Stimulated activated CD4-positive, alpha-beta T cell treated with anti-CD3 and anti-CD28 coated beads, TNF-alpha, amount 100 ng/mL, for 48 hours (primary cell): ENCODE data around the gene PLPP7.
A peak's percentile ranks its signal among the peaks of the same experiment; 100 is the strongest.

Source experiments
- DNase-seq, 3 donors: peaks; one replicate each; pipeline ENCODE4 v3.0.0-alpha.2; 2020; ENCODE audit warnings: low read depth in 3 of 3

PLPP7 gene

DNA sequence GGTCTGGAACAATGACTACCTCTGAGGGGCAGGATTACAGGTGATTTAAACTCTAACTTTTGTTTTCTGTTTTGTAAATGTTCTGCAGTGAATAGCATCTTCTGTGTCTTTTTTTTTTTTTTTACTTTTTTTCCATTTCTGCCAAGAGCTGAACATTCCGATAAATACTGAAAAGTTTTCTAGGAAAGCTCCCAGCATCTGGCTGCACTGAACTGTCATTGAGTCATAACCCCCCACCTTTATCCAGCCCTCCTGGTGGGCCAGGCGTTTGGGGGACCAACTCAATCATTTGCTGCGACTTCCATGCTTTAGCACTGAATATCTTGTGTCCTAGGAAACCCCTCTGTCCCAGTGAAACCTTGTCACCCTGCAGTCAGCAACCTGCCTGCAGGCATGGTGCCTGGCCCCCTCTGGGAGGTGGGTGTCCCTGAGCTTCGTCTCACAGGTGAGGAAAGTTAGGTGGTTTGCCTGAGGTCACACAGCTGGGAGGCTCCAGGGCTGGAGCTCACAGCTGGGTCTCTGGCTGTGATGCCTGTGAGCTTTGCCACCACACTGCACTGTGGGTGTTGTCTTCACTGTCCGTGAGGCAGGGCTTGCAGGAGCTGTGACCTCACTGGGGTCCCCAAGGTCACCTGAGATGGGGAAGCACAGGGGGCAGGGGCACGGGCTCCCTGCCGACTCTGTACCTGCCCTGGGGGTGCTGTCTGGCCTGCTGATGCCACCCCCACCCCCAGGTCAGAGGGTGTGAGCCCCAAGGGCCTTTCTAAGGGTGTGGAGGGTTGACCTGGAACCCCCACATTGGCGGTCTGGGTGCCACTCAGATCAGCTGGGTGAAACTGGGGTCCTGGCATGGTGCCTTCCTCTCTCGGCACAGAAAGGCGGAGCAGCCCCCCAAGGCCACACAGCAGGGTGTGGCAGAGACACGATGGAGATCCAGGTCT, 14.1 kb downstream of the PLPP7 start:
- DNase-seq, result no peak

DNA sequence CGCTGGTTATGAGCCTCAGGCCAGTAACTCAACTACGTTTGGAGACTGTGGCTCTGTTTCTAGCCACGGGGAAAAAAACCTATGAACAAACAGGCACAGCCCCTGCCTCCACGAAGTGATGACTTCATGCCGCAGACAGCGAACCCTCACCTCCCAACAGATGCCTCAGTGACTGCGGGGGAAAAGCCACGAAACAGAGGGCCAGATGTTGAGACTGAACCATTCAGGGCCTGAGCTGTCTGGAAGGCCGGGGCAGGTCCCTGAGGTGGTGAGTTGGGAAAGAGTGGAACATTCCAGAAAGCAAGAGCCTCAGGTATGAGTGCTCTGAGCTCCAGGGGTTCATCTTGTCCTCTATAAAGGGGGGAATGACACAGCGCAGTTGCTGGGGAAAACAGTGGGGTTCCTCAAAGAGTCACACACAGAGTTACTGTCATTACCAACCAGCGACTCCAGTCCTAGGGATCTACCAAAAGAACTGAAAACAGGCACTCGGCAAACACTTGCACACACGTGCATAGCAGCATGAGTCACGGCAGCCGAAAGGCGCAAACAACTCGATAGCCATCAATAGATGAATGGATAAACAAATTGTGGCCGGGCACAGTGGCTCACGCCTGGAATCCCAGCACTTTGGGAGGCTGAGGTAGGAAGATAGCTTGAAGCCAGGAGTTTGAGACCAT, 15.3 kb downstream of the PLPP7 start:
- no peak for DNase-seq

DNA sequence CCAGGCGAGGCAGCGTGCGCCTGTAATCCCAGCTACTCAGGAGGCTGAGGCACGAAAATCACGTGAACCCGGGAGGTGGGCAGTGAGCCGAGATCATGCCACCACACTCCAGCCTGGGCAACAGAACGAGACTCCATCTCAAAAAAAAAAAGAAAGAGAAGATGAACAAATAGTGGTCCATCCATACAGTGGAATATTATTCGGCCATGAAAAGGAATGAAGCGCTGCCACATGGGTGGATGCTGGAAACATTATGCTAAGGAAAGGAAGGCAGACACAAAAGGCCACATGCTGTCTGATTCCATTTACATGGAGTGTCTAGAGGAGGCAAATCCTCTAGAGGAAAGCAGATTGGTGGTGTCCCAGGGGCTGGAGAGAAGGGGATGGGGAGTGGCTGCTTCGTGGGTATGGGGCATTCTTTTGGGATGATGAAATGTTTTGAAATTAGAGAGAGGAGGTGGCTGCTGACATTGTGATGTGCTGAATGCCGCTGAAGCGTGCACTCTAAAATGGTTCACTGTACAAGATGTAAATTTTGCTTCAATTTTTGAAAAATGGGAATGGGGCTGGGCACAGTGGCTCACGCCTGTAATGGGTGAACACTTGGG, 17.0 kb downstream of the PLPP7 start:
- no peak for DNase-seq

DNA sequence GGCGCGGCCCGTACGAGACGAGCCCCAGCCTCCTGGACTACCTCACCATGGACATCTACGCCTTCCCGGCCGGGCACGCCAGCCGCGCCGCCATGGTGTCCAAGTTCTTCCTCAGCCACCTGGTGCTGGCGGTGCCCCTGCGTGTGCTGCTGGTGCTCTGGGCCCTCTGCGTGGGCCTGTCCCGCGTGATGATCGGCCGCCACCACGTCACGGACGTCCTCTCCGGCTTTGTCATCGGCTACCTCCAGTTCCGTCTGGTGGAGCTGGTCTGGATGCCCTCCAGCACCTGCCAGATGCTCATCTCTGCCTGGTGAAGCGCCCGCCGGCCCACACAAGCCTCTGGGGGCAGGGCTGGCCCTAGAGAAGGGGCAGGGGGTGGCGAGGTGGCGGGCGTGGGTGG, 18.5 kb downstream of the PLPP7 start:
- DNase-seq, result no peak

DNA sequence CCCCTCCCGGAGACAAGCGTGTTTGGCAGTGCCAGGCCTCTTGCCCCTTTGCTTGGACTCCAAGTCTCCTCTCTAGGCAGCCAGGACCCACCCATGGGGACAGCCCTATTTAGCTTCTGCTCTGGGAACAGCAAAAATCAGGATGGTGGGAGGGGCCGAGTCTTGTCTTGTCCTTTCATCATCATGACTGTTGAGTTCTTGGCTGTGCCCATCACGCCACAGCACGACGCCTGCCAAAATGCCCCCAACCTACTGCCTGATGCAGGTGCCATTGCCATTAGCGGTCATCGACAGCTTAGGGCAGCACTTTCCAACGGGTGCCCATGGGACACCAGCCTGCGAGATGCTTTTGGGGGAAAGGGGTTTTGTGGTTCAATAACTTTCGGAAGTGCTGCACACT, 18.9 kb downstream of the PLPP7 start:
- no peak for DNase-seq

DNA sequence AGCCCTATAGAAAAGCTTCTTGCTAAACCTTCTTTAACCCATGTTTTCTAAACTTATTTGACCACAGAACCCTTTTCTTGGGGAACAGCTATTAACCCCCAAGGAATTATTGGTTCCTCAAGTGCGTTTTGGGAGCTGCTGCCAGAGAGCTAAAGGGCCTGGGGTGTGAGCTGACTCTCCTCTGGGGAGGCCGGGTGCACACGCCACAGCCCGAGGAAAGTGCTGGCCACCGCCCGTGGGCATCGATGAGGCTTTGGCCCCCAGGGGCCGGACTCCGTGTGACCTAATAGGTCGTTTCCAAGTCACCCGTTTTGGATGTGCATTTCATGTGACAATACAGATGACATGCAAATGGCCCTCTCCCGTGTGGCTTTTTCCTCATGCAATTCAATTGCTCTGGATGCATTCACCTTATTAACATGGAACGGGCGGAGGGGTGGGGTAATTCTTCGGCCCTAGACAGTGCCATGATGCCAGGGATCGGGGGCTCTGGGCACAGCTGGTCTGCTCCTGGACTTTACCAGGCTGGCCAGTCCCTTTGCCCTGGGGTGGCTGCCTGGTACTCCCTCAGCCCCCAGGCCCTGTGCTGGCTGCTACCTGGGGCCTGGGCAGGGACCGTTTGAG, 19.5 kb downstream of the PLPP7 start:
- no peak for DNase-seq

DNA sequence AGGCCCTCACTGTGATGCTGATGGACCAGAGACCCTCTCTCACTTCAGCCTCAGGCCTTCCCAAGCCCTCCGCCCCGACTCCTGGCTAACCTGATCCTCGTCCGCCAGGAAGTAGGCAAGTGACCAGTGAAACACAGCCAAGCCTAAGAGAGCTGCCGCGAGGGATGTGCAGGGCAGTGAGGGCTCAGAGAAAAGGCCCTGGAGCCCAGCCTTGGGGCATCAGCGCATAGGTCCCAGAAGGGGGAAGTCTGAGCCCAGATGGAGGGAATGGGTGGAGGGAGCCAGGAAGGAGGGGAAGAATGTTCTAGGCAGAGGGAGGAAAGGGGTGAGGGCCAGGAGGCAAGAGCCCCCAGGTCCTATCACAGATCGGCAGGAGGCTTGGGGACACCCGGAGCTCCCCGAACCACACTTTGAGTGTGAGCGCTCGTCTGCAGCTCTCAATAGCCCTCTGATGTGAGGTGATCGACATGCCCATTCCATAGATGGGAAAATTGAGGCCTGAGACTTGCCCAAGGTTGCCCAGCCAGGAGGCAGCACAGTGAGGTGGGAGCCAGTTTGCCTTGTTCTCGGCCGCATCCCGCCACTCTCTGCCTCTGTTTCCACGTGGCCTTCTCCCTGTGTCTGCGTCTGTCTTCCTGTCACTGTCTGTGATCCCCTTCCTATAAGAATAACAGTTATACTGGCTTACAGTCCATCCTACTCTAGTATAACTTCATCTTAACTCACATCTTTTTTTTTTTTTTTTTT, 20.2 kb downstream of the PLPP7 start:
- DNase-seq, result no peak

DNA sequence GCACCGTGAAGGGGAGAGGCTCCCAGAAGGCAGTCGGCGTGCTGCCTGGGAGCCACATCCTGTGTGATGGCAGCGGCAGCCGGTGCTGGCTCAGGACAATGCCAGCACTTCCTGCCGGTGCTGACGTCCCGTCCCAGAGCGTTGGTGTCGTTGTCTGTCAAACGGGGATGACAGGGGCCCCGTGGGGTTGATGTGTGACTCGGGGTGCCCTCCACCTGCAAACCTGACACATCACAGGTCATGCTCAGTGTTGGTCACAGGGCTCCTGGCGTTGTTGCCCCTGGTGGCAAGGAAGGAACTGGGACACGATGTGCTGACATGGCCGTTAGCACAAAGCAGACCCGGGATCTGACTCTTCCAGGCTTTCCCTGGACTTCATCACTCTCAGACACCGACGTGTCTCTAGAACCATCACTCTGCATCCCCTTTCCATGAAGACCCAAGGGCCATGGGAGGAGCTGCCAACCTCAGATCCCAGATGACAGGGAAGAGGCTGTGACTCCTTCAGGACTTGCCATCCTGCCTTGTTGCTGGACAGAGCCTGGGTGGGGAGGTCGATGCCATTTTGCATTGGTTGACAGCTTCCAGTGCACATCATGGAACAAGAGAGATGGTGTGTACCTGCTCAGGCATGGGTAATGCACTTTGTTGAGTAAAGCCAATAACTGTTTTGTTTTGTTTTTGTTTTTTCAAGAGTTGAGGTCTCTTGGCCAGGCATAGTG, 21.5 kb downstream of the PLPP7 start:
- peak; percentile 26 to 62 (median 34) for DNase-seq

DNA sequence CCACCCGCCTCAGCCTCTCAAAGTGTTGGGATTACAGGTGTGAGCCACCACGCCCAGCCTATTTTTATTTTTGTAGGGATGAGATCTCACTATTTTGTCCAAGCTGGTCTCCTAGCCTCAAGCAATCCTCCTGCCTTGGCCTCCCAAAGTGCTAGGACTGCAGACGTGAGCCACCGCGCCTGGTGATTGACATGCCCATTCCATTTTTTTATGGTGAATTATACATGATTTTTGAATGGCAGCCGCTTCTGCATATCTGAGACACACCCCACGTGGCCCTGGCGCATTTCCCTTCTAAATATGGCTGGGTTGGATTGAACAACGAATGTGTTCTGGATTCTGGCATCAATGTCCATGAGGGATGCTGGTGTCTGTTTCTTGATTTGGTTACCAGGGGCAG, 22.7 kb downstream of the PLPP7 start:
- DNase-seq, result no peak

DNA sequence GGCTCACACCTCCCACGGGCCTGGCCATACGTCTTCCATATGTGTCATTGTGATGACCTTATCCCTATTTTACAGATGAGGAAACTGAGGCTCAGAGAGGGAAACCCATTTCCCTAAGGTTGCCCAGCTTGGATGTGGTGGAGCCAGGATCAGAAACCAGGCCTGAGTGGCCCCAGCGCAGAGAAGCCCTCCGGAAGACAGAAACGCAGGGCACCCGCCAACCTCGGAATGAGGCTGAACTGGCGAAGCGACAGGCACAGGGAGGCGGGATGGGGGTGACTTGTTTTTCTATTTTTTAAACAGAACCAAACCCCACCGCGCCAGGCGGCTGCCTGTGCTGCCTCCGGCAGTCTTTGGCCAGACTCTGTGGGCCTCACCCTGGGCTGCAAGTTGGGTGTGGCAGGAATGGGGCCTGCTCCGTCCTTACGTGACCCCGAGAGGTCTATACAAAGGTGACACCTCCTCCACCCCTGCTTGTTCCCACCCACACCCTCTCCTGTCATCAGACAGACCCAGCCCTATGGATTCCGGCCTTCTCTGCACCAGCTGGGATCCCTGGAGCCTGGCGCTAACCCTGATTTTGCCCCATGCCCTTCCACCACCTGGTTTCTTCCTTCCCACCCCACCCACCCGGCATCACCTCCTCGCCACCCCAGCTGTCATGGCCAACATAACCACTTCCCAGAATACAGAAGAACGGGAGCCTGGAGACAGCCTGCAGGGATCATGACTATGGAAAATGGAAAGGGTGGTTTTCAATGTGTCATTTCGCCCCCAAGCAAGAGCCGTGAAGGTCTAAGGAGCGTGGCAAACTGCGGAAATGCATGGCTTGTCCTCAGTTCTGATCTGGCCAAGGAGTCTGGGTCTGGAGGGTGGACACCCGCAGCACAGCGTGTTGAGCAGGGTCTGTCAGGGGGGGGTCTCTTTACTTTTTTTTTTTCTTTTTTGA, 23.6 kb downstream of the PLPP7 start:
- DNase-seq, result no peak

DNA sequence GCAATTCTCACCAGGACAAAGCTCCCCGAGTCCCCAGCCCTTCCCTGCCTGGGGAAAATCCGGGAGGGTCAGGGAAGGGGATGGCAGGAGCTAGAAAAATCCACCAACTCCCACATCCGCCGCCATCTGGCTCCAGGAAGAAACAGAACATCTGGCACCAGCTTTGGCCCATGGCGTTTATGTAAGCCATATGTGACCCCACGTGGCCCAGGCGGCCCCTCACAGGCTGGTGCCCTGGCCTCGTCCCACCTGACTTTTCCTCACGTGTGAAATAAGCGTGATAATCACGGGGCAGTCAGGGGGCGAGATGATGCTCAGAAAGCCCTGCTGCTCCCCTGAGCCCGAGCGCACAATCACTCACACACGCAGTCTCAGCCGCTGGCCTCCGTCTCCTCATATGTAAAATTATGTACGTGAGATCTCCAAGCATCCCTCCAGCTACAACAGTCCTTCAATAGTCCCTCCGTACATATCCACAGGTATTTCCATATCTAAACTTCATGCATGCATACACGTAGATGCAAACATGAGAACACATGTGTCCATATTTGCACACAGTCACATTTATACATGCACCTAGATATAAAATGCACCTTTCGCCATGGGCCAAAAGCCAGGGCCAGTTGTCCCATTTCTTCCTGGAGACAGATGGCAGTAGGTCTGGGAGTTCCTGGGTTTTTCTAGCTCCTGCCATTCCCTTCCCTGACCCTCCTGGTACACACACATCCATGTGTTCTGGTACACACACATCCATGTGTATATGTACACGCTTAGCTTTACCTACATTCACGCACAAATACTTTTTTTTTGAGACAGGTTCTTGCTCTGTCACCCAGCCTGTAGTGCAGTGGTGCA, 28.9 kb downstream of the PLPP7 start:
- no peak for DNase-seq

DNA sequence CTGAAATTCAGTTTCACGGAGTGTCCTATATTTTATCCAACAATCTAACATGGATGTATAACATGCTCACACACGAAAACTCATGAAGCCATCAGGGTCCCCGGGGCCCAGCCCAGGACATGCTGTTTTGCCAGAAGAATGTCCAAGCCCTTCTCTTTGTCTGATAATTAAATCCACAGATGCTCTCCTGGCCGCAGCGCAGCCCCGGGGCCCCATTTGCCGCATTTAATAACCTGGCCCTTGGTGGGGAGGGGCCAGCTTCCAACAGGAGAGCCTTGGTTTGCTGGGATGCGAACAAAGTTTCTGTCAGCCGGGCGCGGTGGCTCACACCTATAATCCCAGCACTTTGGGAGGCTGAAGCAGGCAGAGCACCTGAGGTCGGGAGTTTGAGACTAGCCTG, 30.0 kb downstream of the PLPP7 start:
- DNase-seq, result no peak

DNA sequence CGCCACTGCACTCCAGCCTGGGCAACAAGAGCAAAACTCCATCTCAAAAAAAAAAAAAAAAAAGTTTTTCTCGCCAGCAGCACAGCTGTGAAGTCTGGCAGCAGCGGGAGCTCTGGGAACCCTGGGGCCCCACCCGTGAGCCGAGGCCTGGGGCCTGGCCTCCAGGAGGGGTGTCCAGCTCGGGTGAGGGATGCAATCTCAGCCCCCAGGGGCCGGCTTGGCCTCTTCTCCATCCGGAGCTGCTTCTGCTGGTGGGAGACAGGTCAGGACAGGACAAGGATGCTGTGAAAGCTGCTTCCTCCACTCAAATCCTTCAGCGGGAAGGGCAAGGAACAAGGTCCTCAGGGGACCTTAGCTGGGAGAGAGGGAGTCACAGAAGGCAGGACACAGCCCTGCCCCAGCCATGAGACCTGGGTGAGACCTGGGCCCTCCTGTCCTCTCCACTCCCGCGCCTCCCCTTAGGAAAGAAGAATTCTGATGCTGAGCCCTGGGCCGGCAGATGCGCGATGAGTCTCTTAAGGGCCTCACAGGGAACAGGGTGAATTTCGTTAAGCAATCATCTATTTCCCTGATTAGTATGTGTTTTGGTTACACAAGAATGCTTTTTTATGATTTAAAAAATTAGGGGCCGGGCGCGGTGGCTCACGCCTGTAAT, 30.6 kb downstream of the PLPP7 start:
- DNase-seq, result no peak

DNA sequence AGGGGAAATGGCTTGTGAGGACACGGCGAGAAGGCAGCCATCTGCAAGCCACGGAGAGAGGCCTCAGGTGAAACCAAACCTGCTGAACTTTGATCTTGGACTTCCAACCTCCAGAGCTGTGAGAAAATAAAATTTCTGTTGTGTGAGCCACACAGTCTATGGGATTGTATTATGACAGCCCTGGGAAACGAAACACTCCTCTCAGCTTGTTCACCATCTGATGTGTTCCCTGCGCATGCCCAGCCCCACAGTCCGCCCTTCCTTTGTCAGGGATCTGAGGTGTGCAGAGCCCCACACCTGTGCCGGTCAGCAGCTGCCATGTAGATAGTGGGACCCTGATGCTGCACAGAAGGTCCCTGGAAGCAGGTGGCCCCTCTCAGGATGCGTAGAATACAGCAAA, 34.1 kb downstream of the PLPP7 start:
- DNase-seq, result no peak

DNA sequence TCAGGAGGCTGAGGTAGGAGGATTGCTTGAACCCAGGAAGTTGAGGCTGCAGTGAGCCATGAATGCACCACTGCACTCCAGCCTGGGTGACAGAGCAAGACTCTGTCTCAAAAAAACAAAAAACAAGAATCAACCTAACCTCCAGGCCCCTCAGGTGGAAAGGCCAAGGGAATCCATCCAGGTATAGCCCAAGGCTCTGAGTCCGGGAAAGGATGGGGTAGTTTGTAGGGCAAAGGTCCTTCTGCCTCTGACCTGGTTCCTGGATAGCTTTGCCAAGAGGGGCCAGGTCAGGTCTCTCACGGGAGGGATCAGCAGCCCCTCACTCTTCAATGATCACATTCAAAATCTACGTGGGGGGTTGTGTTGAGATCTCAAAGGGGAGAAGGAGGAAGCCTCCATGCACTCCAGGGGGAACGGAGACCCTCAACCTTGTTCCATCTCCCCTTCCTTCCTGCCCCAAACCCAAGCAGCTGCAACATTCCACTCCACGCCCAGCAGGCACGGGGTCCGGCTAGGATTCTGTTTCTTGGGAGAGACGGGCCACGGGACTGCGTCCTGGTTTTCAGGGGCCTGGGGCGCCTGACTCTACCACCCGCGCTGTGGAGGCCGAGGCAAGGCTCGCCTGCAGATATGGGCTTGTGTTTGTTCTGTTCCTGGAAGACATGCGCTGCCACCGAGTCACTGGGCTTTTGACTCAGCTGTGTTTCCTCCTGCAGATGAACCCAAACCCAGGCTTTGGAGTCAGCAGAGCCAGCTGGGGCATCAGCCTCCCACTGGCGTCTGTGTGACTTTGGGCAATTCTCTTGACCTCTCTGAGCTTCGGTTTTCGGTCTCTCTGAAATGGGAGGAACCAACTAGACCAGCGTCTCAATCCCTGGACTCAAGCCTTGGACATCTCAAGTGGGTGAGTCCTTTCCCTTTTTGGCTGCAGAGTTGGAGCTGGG, 35.5 kb downstream of the PLPP7 start:
- no peak for DNase-seq

DNA sequence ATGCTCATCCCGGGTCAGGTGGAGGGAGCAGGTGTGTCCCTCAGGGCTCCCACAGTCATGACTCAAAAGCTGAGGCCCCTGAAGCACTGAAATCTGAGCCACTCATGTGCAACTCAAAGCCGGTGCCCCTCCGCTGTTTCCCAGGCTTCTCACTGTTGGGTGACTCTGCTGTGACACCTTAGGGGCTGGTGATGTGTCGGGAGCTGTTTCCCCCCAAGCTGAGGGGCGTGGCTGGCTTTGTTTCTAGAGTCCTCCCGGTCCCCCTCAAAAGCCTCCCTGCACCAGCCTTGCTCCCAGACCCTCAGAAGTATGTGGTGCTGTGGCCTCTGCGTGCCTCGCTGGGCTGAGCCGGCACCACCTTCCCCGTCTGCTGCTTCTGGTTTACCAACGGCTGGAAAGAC, 39.7 kb downstream of the PLPP7 start:
- DNase-seq, result no peak
